NCI-H446 treated with DMSO at 0.1 percent for 48 hours (cell line): ENCODE data around the gene POLR1H.
"Not testable (repeated sequence)": the region's sequence is repeated elsewhere in the genome, so short reads cannot be mapped to it uniquely, and the experiment has no call there.

ENCODE experiments used
- DNase-seq: peaks from one replicate; lab custom pipeline; 2025; lab: John Stamatoyannopoulos, UW

Gene POLR1H

DNA sequence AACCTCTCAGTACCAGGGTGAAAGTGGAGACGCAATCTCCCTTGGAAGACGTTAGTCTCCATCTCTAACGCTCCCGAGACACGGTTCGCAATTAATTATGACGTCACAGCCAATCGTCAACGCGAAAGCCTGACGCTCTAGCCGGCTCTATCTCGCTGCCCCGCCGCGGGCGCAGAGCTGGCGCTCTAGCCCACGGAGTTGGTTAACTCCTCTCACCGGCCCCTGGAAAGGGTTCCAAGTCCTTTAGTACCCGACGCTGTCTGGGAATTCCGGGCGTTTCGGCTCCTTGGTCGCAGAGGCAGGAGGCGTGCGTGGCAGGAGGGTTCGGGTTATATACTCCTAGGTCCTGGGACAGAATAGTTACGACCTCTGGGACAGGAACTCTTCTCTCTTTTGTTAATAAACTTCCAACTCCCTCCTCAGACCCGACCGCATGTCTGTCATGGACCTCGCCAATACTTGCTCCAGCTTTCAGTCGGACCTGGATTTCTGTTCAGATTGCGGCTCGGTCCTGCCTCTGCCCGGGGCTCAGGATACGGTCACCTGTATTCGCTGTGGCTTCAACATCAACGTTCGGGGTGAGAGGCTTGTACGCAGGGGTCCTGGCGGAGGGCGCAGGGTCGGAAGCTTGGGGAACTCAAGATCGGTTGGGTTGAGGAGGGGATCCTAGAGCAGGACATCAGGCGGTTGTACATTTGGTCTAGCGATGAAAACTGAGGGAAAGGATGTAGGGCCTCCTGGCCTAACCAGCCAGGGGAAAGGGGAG is at the start of gene POLR1H:
POLR1H (plus strand) TSS at position 174 of the 766 bp plus-strand sequence; CDS start at position 434, 260 bp downstream.
- peak; percentile 92 for DNase-seq

GRCh38 chr6:30013291-30013922 is 47.7 kb upstream of the POLR1H start:
- no peak for DNase-seq

DNA sequence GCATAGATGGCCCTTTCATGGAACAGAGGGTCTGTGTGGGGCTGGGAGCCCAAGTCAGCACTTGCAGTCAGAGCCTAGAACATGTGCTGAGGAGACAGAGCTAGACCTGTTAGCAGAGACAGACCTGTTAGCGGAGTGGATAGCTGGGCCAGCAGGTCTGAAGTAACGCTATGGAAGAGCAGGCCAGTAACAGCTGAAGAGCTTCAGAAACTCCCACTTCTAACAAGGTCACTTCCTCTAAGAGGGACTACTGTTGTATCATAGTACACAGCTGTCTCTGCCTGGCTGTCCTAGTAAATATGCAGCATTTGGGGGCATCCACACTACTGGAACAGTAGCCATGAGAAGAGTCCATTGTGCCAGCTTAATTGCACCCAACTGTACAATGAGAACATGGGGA is 41.2 kb upstream of the POLR1H start:
- no peak for DNase-seq

DNA sequence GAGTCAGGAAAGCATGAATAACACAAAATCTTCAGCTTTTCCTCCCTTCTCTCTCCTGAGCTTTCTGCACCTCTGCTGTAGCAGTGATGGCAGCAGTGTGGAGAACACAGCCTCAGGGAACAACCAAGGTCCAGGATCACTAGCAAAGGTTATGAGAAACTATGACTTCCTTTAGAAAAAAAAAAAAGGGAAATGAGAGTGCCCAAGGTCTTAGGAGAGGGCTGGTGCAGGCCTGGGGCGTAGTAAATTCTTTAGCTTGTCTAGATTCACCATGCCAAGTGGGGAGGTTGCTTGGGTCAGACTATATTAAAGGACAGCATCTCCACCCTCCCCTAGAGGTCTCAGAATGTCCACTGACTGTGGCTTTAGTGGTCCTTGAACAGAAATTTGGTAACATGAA is 40.4 kb upstream of the POLR1H start:
- DNase-seq = no peak

DNA sequence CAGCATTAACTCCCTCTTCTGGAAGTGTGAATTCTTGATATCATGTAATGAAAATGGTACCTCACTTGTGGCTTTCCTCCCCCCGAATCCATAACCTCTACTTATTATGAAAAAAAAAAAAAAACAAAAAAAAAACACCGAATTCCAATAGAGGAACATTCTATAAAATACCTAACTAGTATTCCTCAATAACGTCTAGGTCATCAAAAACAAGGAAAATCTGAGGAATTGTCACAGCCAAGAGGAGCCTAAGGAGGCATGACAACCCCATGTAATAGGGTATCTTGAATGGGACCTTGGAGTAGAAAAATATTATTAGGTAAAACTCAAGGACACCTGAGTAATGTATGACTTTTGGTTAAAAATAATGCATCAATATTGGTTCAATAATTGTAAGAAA is 38.9 kb upstream of the POLR1H start:
- no peak for DNase-seq

- DNase-seq = not testable (repeated sequence)
Measured at GRCh38 chr6:30022712-30023111, 38.4 kb upstream of the POLR1H start.

DNA sequence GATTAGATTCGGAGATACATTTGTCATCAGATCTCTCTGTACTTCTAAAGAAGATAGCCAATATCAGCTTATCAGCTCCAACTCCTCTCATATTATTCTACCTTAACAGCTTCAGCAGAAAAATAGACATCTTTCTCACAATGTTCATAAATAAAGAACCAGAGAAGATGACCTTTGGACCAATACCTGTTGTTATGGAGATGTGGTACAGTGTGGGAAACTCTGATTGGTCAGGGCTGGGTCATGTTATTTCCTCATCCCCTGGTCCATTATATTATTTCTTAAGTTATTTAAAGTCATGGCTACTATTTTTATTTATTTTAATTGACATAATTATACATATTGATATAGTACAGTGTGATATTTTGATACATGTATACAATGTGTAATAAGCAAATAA is 35.9 kb upstream of the POLR1H start:
- DNase-seq = no peak

GRCh38 chr6:30029588-30029987 is 31.5 kb upstream of the POLR1H start:
- no peak for DNase-seq

DNA sequence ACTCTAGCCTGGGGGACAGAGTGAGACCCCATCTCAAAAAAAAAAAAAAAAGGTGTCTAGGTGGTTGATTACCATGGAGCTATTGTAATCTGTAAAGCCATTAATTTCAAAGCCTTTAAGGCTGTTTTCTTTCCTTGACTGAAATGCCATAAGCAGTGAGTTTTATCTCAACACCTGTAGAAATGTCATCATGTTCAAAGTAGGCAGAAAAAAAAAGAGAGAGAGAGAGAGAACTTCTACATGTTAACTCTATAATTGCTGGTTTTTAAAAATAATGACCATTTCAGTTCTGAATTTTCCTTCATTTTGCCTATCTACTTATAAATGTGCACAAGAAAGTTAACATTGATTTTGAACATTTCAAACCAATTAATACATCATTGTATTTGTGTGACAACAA is 29.7 kb upstream of the POLR1H start:
- DNase-seq = no peak

- not testable (repeated sequence) for DNase-seq
Measured at GRCh38 chr6:30033440-30033839, 27.6 kb upstream of the POLR1H start.

- no peak for DNase-seq
Measured at GRCh38 chr6:30035784-30036183, 25.3 kb upstream of the POLR1H start.

DNA sequence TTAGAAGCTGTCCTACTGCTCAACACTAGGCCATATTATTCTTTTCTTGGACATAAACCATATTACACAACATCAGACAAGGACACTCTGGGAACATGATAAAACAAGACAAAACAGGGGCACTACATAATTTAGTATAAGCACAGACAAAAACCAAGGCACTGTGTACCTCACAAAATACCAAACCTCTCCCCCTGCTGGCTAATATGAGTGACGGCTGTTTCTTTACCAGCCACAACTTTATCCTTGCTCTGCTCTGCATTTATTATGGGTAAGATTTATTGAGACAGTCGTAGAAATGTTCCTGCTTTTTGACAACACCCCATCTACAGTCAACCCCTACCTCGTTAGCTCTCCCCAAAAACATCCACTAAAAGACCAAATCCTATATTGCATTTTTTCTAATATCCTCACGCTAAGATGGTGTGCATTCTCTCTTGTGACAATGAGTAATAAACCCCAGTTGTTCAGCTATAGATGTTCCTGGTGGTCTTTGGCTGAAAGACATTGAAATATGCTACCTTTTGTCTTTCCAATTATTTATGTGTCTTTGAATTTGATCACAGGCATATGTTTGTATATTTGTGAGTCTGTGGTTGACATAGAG is 23.8 kb upstream of the POLR1H start:
- DNase-seq = no peak

DNA sequence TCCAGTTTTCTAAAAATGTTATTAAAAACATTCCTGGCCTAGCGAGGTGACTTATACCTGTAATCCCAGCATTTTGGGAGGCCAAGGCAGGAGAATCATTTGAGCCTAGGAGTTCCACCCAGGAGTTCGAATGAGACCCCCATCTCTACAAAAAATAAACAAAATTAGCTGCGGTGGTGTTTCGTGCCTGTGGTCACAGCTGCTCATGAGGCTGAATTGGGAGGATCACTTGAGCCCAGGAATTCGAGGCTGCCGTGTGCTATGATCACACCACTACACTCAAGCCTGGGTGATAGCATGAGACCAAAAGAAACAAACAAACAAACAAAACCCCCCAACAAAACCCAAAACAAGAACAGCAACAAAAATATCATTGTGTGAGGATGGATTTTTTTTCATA is 19.8 kb upstream of the POLR1H start:
- no peak for DNase-seq

- DNase-seq = no peak
Measured at GRCh38 chr6:30041821-30042220, 19.2 kb upstream of the POLR1H start.

DNA sequence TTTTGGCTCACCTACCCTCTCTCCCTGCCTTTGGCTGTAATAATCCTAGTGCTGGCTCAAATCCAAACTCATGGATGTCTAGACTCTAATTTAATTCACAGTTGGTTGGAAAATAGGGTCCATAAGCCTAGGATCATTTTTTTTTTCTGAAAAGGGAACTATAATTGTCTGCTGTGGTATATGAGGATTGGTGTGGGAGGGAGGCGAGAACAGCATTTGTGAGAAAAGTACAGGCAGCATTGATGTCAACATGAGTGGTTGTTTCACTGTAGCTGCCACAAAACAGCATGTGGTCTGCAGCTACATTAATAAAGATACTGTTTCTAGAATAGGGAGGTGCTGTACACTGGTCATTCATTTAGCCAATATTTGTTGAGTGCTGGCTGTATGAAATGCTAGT is 18.6 kb upstream of the POLR1H start:
- DNase-seq = no peak

GRCh38 chr6:30042914-30043313 is 18.2 kb upstream of the POLR1H start:
- DNase-seq = no peak

GRCh38 chr6:30043744-30044143 is 17.3 kb upstream of the POLR1H start:
- DNase-seq = no peak

GRCh38 chr6:30044630-30045029 is 16.4 kb upstream of the POLR1H start:
- no peak for DNase-seq

- no peak for DNase-seq
Measured at GRCh38 chr6:30047220-30047619, 13.8 kb upstream of the POLR1H start.

DNA sequence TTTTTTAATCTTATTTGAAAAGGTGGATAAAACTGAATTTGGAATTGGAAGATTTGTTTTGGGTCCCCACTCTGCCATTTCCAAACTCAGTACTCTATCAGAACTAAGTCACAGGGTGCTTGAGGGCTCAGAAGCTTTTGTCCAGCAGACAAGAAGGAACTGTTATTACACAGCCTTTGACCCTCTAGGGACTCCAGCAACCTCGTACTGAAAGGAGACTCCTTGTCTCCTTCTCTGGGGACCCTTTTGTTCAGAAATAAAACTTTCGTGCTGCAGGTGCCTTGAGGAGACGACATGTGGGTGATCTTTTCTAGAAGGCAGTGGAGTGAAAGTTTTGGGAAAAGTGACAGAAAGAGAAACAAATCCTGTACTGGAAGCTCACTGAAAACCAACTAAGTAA is 7.4 kb upstream of the POLR1H start:
- DNase-seq = no peak

- DNase-seq = no peak
Measured at GRCh38 chr6:30055513-30055912, 5.6 kb upstream of the POLR1H start.

GRCh38 chr6:30060606-30061091 is 416 bp upstream of the POLR1H start:
- DNase-seq = no peak

DNA sequence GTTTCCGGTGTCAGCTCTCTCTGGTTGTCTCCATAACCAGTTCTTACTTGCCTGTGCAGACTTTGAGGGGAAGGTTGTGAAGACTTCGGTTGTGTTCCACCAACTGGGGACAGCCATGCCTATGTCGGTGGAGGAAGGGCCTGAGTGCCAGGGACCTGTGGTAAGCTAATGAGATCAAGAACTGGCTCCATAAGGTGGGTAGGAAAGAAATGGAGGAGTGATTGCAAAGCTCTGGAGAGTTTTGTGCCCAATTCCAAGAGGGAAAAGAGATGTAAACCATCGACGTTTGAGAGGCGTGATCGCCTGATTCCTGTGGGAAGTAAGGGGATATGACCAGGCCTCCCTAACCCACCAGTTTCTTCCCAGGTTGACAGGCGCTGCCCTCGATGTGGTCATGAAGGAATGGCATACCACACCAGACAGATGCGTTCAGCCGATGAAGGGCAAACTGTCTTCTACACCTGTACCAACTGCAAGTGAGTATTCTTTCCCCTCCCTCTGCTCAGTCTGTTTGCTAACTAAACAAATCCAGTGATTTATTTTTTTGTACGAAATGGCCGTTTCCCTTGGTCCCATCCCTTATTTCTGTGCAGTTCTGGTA is 893 bp downstream of the POLR1H start:
- no peak for DNase-seq
